T-cell (primary cell): ENCODE data around the gene CDK5R2. TPM values are rescaled to one million over a fixed set of nuclear protein-coding genes. Genes with fewer than 3 reads are reported as not detected.
"Not testable (repeated sequence)": the region's sequence is repeated elsewhere in the genome, so short reads cannot be mapped to it uniquely, and the experiment has no call there.

Experiments
- ATAC-seq, 4 experiments: fragments of 200-7000 bp in 3 of 4; fragments of 150-1000 bp in 1 of 4; cut with Tn5 transposase; replicated peaks in 1 of 4; 1 replicate in 3 of 4; 2 replicates in 1 of 4; pipeline ENCODE4 v1.10.0; 2021; ENCODE audit warnings: moderate library complexity in 3 of 4, mild to moderate bottlenecking in 2 of 4, moderate number of reproducible peaks in 1 of 4
- CTCF ChIA-PET, 2 donors: fragments of 300-600 bp; sonication (Branson Sonifier 250); formaldehyde crosslinking; loops; one replicate each; lab custom pipeline; 2022; ENCODE audit warnings: antibody characterized with exemption in 2 of 2; lab: Charles Lee
- POLR2A ChIA-PET, 2 donors: fragments of 300-600 bp; sonication (Branson Sonifier 250); formaldehyde crosslinking; loops; one replicate each; lab custom pipeline; 2022; ENCODE audit warnings: antibody characterized with exemption in 2 of 2; lab: Charles Lee
- DNase-seq, 35 experiments: peaks; one replicate each; pipeline versions ENCODE4 v3.0.0 to v3.0.0-alpha.2; 2013 to 2023
- H3K27ac ChIP-seq: one replicate; pipeline ENCODE4 v1.5.1; 2013; ENCODE audit warnings: low read length
- H3K27me3 ChIP-seq, 2 experiments: replicated peaks in 1 of 2; 1 replicate in 1 of 2; 2 replicates in 1 of 2; pipeline versions ENCODE4 v1.6.1 to v1.7.0; 2013; ENCODE audit warnings: low read length in 1 of 2, mixed read lengths in 1 of 2; ENCODE audit not compliant: control insufficient read depth in 2 of 2, insufficient read depth in 2 of 2; ENCODE audit errors: extremely low read depth in 1 of 2
- H3K36me3 ChIP-seq, 2 donors: 1 replicate in 1 of 2; 2 replicates in 1 of 2; pipeline versions ENCODE4 v1.6.1 to v1.7.0; 2013; ENCODE audit warnings: low read length in 1 of 2; ENCODE audit not compliant: control insufficient read depth in 2 of 2, insufficient read depth in 1 of 2; ENCODE audit errors: extremely low read depth in 1 of 2
- H3K4me1 ChIP-seq, 2 experiments: 1 replicate in 1 of 2; 2 replicates in 1 of 2; pipeline versions ENCODE4 v1.6.1 to v1.7.0; 2013; ENCODE audit warnings: low read length in 2 of 2, mixed read lengths in 1 of 2; ENCODE audit not compliant: insufficient read depth in 2 of 2, control insufficient read depth in 1 of 2; ENCODE audit errors: extremely low read depth in 1 of 2
- H3K4me3 ChIP-seq, 2 donors: 1 replicate in 1 of 2; 2 replicates in 1 of 2; pipeline versions ENCODE4 v1.5.1 to v1.7.0; 2013; ENCODE audit warnings: mild to moderate bottlenecking in 2 of 2, low read length in 1 of 2, moderate library complexity in 1 of 2; ENCODE audit not compliant: control insufficient read depth in 1 of 2; ENCODE audit errors: extremely low read depth in 1 of 2
- H3K9me3 ChIP-seq: 2 replicates; pipeline ENCODE4 v1.7.0; 2013
- H3K27ac Mint-ChIP-seq, 2 donors: one replicate each; pipeline ENCODE4 v1.8.0; 2020 to 2021; ENCODE audit warnings: mild to moderate bottlenecking in 2 of 2, mixed read lengths in 2 of 2
- H3K27me3 Mint-ChIP-seq, 2 donors: one replicate each; pipeline ENCODE4 v1.8.0; 2021 to 2022; ENCODE audit warnings: mixed read lengths in 2 of 2
- H3K36me3 Mint-ChIP-seq: one replicate; pipeline ENCODE4 v1.8.0; 2021; ENCODE audit warnings: mixed read lengths
- H3K4me1 Mint-ChIP-seq, 3 donors: one replicate each; pipeline ENCODE4 v1.8.0; 2020 to 2022; ENCODE audit warnings: mixed read lengths in 3 of 3, mild to moderate bottlenecking in 1 of 3
- H3K4me3 Mint-ChIP-seq, 3 donors: one replicate each; pipeline ENCODE4 v1.8.0; 2020 to 2022; ENCODE audit warnings: mild to moderate bottlenecking in 3 of 3, mixed read lengths in 3 of 3, moderate library complexity in 3 of 3
- H3K9me3 Mint-ChIP-seq, 3 donors: one replicate each; pipeline ENCODE4 v1.8.0; 2020 to 2022; ENCODE audit warnings: mixed read lengths in 3 of 3
- WGBS: methylation state at CpG from one replicate; pipeline ENCODE4 v1.1.5; 2013; ENCODE audit warnings: missing lambda C conversion rate; ENCODE audit not compliant: insufficient coverage; 5-methylcytosine and 5-hydroxymethylcytosine counted together
- total RNA-seq, 35 experiments: library from RNA in 6 of 35; stranded (reverse) in 6 of 35; fragments of 120-200 nt in 1 of 35; gene quantifications; one replicate each; pipeline versions ENCODE4 v1.2.1 to v1.2.4 and lab custom pipeline; 2013 to 2026

CDK5R2 gene
- total RNA-seq, 5 donors from 2014 or later (not counting 1 experiment from before 2014, with no cell fraction given), result not detected

- Mint-ChIP-seq H3K9me3 (peaks cover 0 to 8% (median 4%) of the 10 kb centered on the region in 3 donors), H3K27me3 (peaks cover 37 to 39% of the 10 kb centered on the region in 2 donors), H3K27ac (no peak overlapping the region), H3K4me3 (no peak overlapping the region), H3K4me1 (no peaks in the 10 kb centered on the region), H3K36me3 (peaks cover 4% of the 10 kb centered on the region)
- Histone ChIP-seq H3K27ac (no peak overlapping the region), H3K9me3 (no peaks in the 10 kb centered on the region), H3K4me3 (no peak overlapping the region), H3K27me3 (peaks cover 0 to 11% of the 10 kb centered on the region in 2 experiments), H3K36me3 (no peaks in the 10 kb centered on the region), H3K4me1 (no peaks in the 10 kb centered on the region)
- ChIA-PET POLR2A (no interaction called here), CTCF (no interaction called here)
- ATAC-seq (no peak), DNase-seq (no peak)
- WGBS, result 86% methylated on average over 2 of the region's 4 CpGs
Measured at GRCh38 chr2:218927876-218928275, 31.6 kb upstream of the CDK5R2 start.

- peaks cover 31 to 33% of the 10 kb centered on the region in 2 donors for H3K27me3 Mint-ChIP-seq
- H3K27me3 ChIP-seq, H3K4me1 ChIP-seq, H3K4me1 Mint-ChIP-seq, ATAC-seq, H3K27ac Mint-ChIP-seq, CTCF ChIA-PET, H3K27ac ChIP-seq, H3K36me3 Mint-ChIP-seq, POLR2A ChIA-PET, H3K9me3 ChIP-seq, DNase-seq, H3K36me3 ChIP-seq, H3K4me3 ChIP-seq, H3K9me3 Mint-ChIP-seq, H3K4me3 Mint-ChIP-seq: not testable (repeated sequence)
- 95% methylated on average over 3 of the region's 10 CpGs for WGBS
Measured at GRCh38 chr2:218930488-218930887, 29.0 kb upstream of the CDK5R2 start.

- H3K36me3 ChIP-seq, ATAC-seq, H3K9me3 ChIP-seq, H3K27ac Mint-ChIP-seq, H3K36me3 Mint-ChIP-seq, POLR2A ChIA-PET, H3K4me1 Mint-ChIP-seq, DNase-seq, H3K4me3 ChIP-seq, CTCF ChIA-PET, H3K27ac ChIP-seq, H3K4me1 ChIP-seq, H3K27me3 ChIP-seq, H3K9me3 Mint-ChIP-seq, H3K4me3 Mint-ChIP-seq: not testable (repeated sequence)
- H3K27me3 Mint-ChIP-seq, result peaks cover 33 to 38% of the 10 kb centered on the region in 2 donors
- WGBS, result no CpG with 5 or more reads among the region's 25 CpGs
Measured at GRCh38 chr2:218931751-218932150, 27.7 kb upstream of the CDK5R2 start.

DNA sequence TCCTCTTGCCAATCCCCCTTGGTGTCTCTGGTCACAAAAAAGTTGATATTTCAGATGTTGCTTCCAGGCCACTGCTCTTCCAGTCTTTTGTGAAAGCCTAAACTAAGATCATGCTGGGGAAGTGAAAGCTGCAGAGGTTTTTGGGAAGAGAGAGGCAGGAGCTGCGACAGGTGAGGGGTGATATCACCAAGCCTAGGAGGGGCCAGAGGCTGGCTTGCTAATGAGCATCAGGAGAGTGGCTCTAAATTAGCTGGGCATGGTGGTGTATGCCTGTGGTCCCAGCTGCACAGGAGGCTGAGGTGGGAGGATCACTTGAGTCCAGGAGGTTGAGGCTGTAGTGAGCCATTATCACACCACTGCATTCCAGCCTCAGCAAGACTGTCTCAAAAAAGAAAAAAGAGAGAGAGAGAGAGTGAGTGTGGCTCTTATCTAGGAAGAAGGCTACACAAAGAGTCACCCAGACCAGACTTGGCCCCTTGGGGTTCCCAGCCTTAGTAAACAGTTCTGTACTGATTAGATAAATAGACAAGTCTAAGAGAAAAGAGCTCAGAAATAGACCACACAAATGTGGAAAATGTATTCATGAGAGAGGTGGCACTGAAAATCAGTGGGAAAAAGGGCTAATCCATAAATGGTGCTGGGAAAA lies 14.6 kb upstream of the CDK5R2 start:
- Mint-ChIP-seq H3K4me1 (no peaks in the 10 kb centered on the region), H3K27ac (no peak overlapping the region), H3K4me3 (no peak overlapping the region), H3K27me3 (peaks cover 48 to 56% of the 10 kb centered on the region in 2 donors), H3K9me3 (no peaks in the 10 kb centered on the region), H3K36me3 (no peaks in the 10 kb centered on the region)
- ATAC-seq (no peak), DNase-seq (no peak)
- Histone ChIP-seq H3K27me3 (peaks cover 9 to 27% of the 10 kb centered on the region in 2 experiments), H3K4me1 (no peaks in the 10 kb centered on the region), H3K4me3 (no peak overlapping the region), H3K36me3 (no peaks in the 10 kb centered on the region), H3K27ac (no peak overlapping the region), H3K9me3 (no peaks in the 10 kb centered on the region)
- ChIA-PET CTCF (interaction anchor here (0.7 kb wide), 2 partner anchors 15 to 975 kb away, joined by 3 to 15 read pairs; partner anchors contain the start of gene CDK5R2 (in 1 of the 2)), POLR2A (interaction anchor here in 1 of 2 donors (0.6 kb wide), 1 partner anchor 192 kb away, joined by 5 read pairs; no protein-coding TSS in a partner anchor)
- WGBS, result 86% methylated on average over 1 of the region's 1 CpG

DNA sequence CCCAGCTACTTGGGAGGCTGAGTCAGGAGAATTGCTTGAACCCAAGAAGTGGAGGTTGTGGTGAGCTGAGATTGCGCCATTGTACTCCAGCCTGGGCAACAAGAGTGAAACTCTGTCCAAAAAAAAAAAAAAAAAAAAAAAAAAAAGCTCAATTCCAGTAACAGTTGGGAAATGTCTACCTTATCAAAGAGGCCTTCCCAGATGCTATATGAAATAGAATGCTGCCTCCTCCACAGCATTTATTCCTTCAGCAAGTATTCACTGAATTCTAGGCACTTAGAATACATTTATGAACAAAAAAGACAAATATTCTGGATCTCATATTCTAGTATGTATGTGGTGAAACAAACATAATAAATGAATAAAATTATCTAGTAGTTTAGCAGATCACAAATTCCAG lies 12.8 kb upstream of the CDK5R2 start:
- Mint-ChIP-seq H3K4me3 (no peak overlapping the region), H3K9me3 (no peaks in the 10 kb centered on the region), H3K36me3 (no peaks in the 10 kb centered on the region), H3K27me3 (peaks cover 51 to 57% of the 10 kb centered on the region in 2 donors), H3K4me1 (no peaks in the 10 kb centered on the region), H3K27ac (no peak overlapping the region)
- Histone ChIP-seq H3K9me3 (no peaks in the 10 kb centered on the region), H3K36me3 (no peaks in the 10 kb centered on the region), H3K4me3 (no peak overlapping the region), H3K4me1 (no peaks in the 10 kb centered on the region), H3K27me3 (peaks cover 9 to 32% of the 10 kb centered on the region in 2 experiments), H3K27ac (no peak overlapping the region)
- no peak for ATAC-seq
- ChIA-PET POLR2A (interaction anchor here in 1 of 2 donors (0.6 kb wide), 1 partner anchor 40 kb away, joined by 7 read pairs; no protein-coding TSS in a partner anchor), CTCF (interaction anchor here in 1 of 2 donors (0.6 kb wide), 1 partner anchor 99 kb away, joined by 6 read pairs; no protein-coding TSS in a partner anchor)
- no CpG with 5 or more reads among the region's 1 CpG for WGBS
- no peak for DNase-seq

DNA sequence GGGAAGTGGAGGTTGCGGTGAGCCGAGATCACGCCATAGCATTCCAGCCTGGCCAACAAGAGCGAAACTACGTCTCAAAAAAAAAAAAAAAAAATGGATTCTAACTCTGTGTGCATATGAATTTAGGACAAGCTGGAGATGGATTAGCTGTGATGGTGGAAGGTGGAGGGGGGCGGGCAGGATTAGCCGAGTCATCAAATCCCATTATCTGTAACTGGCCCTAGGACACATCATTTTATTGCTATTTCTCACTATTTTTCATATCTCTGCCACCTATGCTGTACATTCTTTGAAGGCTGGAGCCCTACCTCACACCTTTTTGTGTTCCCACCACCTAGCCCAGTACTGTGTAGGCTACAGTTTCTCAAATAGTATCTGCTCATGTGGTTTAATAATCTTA lies 7.3 kb upstream of the CDK5R2 start:
- ChIA-PET CTCF (interaction anchor here in 1 of 2 donors (0.5 to 0.7 kb wide), 2 partner anchors 12 to 29 kb away, joined by 3 to 7 read pairs; no protein-coding TSS in a partner anchor), POLR2A (interaction anchor here in 1 of 2 donors (0.7 kb wide), 2 partner anchors 8 to 632 kb away, joined by 4 to 10 read pairs; no protein-coding TSS in a partner anchor)
- DNase-seq (no peak), ATAC-seq (no peak)
- WGBS, result no CpG with 5 or more reads among the region's 7 CpGs
- Histone ChIP-seq H3K27me3 (peaks cover 4 to 42% of the 10 kb centered on the region in 2 experiments), H3K36me3 (no peaks in the 10 kb centered on the region), H3K9me3 (no peaks in the 10 kb centered on the region), H3K4me1 (no peaks in the 10 kb centered on the region), H3K4me3 (no peak overlapping the region), H3K27ac (no peak overlapping the region)
- Mint-ChIP-seq H3K27ac (no peak overlapping the region), H3K27me3 (peaks cover 52 to 56% of the 10 kb centered on the region in 2 donors), H3K4me1 (no peaks in the 10 kb centered on the region), H3K4me3 (no peak overlapping the region), H3K9me3 (no peaks in the 10 kb centered on the region), H3K36me3 (no peaks in the 10 kb centered on the region)
